Upper lobe of right lung (tissue), 1 donor: ENCODE results near the gene SEPTIN8. TPM values are rescaled to one million over a fixed set of nuclear protein-coding genes. Genes with fewer than 3 reads are reported as not detected.
A peak's percentile ranks its signal among the peaks of the same experiment; 100 is the strongest.

Experiments used
- ATAC-seq: fragments of 200-7000 bp; cut with Tn5 transposase; one replicate; pipeline ENCODE4 v1.9.1; 2020; ENCODE audit warnings: mild to moderate bottlenecking, moderate library complexity
- DNase-seq: peaks from one replicate; pipeline ENCODE4 v3.0.0-alpha.2; 2020
- H3K27ac ChIP-seq: fragments of 200-600 bp; one replicate; pipeline ENCODE4 v1.8.0; 2022
- H3K27me3 ChIP-seq: fragments of 200-600 bp; one replicate; pipeline ENCODE4 v1.8.0; 2022; ENCODE audit warnings: mild to moderate bottlenecking
- H3K36me3 ChIP-seq: fragments of 200-600 bp; one replicate; pipeline ENCODE4 v1.8.0; 2022
- H3K4me1 ChIP-seq: fragments of 200-600 bp; one replicate; pipeline ENCODE4 v1.8.0; 2022
- H3K4me3 ChIP-seq: fragments of 200-600 bp; one replicate; pipeline ENCODE4 v1.8.0; 2022; ENCODE audit warnings: mild to moderate bottlenecking
- H3K9me3 ChIP-seq: fragments of 200-600 bp; one replicate; pipeline ENCODE4 v1.8.0; 2022
- CTCF ChIP-seq: fragments of 200-600 bp; IDR thresholded peaks from one replicate; pipeline ENCODE4 v1.8.0; 2022; ENCODE audit warnings: antibody characterized with exemption
- intact Hi-C: fragments of 100-400 bp; cut with DNase I; formaldehyde crosslinking; loops from one replicate; pipeline ENCODE4 v1.11.0; 2022
- total RNA-seq: library from RNA; stranded (reverse); fragmentation: NEBNext Ultra II Directional; extraction: Animal tissue kit (Norgen Biotek cat#: 25700); gene quantifications from one replicate; pipeline ENCODE4 v1.2.1, GENCODE V29; 2021
- donor health status: DM: no; HTN: yes; CAD: no; lungs with severe emphysema.

SEPTIN8 gene
- total RNA-seq, 1 donor from 2014 or later = 42.6 TPM

DNA sequence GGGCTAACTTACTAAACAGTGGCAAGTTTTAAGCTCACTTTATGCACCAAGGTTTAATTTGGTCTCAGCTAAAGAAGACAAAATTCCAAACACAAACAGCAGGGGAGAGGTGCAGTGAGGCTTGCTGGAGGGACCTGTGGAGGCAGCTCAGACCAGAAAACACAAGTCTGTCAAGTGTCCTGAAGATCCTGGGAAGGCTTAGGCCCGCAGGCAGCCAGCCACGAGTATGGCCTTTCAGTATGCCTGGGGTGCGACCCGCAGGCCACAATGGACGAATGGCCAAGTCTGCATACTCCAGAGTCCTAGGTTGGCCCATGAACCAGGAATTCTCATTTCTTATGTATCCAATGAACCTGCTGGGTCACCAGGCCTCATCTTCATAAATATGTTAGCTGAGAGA lies 20.5 kb downstream of the SEPTIN8 start:
- H3K4me3 ChIP-seq = no peak overlapping the region
- no peaks in the 10 kb centered on the region for H3K4me1 ChIP-seq
- no peak overlapping the region for H3K27ac ChIP-seq
- no peak for DNase-seq
- H3K9me3 ChIP-seq = no peaks in the 10 kb centered on the region
- ATAC-seq = no peak
- H3K27me3 ChIP-seq = no peaks in the 10 kb centered on the region
- peaks cover 27% of the 10 kb centered on the region for H3K36me3 ChIP-seq
- intact Hi-C loops = no loop called here
- no peak for TF ChIP-seq CTCF

DNA sequence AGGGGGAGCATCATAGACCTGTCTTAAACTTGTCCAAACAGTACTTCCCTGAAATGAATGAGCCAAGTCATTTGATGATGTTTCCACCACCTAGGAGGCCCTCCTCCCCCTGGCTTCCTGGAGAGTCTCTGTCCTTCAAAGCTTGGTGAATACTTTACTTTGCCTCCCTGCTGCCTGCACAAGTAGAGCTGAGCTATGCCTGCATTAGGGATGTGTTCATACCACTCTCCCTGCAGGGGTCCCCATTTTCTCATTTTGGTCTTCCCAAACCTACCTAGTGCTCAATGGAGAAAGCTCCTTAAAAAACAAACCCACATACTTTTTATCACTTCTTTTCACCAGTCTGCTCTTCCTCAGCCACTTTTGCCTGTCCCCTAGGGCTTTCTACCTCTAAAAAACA lies 22.1 kb downstream of the SEPTIN8 start:
- Histone ChIP-seq H3K4me3 (no peak overlapping the region), H3K27ac (no peak overlapping the region), H3K4me1 (no peaks in the 10 kb centered on the region), H3K27me3 (no peaks in the 10 kb centered on the region), H3K9me3 (no peaks in the 10 kb centered on the region), H3K36me3 (peaks cover 14% of the 10 kb centered on the region)
- ATAC-seq (no peak), DNase-seq (no peak)
- intact Hi-C loops = no loop called here
- TF ChIP-seq CTCF = no peak

- H3K9me3 ChIP-seq = no peaks in the 10 kb centered on the region
- intact Hi-C loops = no loop called here
- no peak for ATAC-seq
- H3K27ac ChIP-seq = no peak overlapping the region
- no peak for DNase-seq
- H3K4me3 ChIP-seq = no peak overlapping the region
- no peak for TF ChIP-seq CTCF
- H3K4me1 ChIP-seq = no peaks in the 10 kb centered on the region
- no peaks in the 10 kb centered on the region for H3K27me3 ChIP-seq
- peaks cover 14% of the 10 kb centered on the region for H3K36me3 ChIP-seq
Measured at GRCh38 chr5:132754111-132754510, 22.9 kb downstream of the SEPTIN8 start.

DNA sequence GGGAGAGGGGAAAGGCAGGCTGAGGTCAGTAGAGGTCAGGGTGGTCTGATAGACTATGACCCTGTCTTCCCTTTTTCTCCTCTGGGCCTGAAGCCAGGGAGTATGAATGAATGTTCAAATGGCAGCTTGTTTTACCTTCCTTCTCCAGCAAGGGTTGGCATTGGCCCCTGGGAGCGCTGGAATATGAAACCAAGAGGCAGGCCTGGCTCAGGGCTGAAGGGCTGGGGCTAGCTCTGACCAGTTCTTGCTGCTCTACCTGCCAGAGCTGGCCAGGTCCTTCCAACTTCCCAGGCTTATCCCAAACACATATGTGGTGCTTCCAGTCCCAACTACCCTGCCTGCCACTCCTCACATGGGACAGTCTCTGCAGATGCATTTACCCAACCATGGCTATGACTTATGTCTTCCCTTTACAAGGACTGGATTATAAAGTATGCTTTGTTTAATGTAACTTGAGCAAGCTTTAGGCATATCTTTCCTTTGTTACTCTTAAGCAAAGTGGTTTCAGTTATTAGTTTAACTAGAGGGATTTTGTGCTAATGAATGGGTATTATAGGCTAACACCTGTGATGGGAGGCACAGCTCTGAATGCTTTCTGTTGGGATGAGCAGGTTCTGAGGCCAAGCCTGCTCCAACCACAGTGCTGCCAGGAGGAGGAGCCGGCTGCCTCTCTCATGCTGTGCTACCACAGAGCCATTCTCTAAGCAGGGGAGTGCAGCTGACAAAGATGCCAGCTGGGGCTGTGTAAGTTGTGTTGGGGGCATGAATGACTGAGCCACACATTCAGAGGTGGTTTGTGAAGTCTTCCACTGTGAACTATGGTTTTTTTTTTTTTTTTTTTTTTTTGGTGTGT lies 23.7 kb downstream of the SEPTIN8 start:
- ATAC-seq = peak; percentile 31
- intact Hi-C loops = no loop called here
- Histone ChIP-seq H3K36me3 (peaks cover 7% of the 10 kb centered on the region), H3K4me3 (no peak overlapping the region), H3K4me1 (no peaks in the 10 kb centered on the region), H3K27me3 (no peaks in the 10 kb centered on the region), H3K9me3 (no peaks in the 10 kb centered on the region), H3K27ac (no peak overlapping the region)
- DNase-seq = no peak
- TF ChIP-seq CTCF = no peak

GRCh38 chr5:132752581-132753125 lies 24.4 kb downstream of the SEPTIN8 start:
- H3K27me3 ChIP-seq = peaks cover 2% of the 10 kb centered on the region
- H3K27ac ChIP-seq = no peak overlapping the region
- H3K4me3 ChIP-seq = no peak overlapping the region
- DNase-seq (no peak), ATAC-seq (no peak)
- no peaks in the 10 kb centered on the region for H3K4me1 ChIP-seq
- no peaks in the 10 kb centered on the region for H3K9me3 ChIP-seq
- intact Hi-C loops = no loop called here
- TF ChIP-seq CTCF = no peak
- H3K36me3 ChIP-seq = no peaks in the 10 kb centered on the region
